GM18508 (cell line): Measurements from ENCODE around the gene NUDT22.

Experiments used
- ATAC-seq: cut with Tn5 transposase; IDR thresholded peaks from one replicate; pipeline ENCODE4 v1.9.1; 2021; ENCODE audit warnings: moderate number of reproducible peaks; ENCODE audit not compliant: insufficient read depth, unreplicated experiment

Gene NUDT22

GRCh38 chr11:64267207-64267945, 41.3 kb downstream of the NUDT22 start:
- no peak for ATAC-seq

GRCh38 chr11:64268025-64268892, 42.2 kb downstream of the NUDT22 start:
- ATAC-seq, result no peak

- ATAC-seq, result peak; percentile 10
Measured at GRCh38 chr11:64268893-64269539, 42.9 kb downstream of the NUDT22 start.

- peak; percentile 38 for ATAC-seq
Measured at GRCh38 chr11:64269540-64270220, 43.6 kb downstream of the NUDT22 start.

GRCh38 chr11:64275031-64275800, 49.1 kb downstream of the NUDT22 start:
- ATAC-seq, result no peak

- no peak for ATAC-seq
Measured at GRCh38 chr11:64275841-64276240, 49.8 kb downstream of the NUDT22 start.

GRCh38 chr11:64276653-64277431, 50.8 kb downstream of the NUDT22 start:
- ATAC-seq, result no peak

GRCh38 chr11:64278576-64279190, 52.6 kb downstream of the NUDT22 start:
- ATAC-seq, result no peak
